Gastrocnemius medialis (tissue), 4 donors: ENCODE data around the gene KDM5B.

ENCODE experiments used
- POLR2A ChIP-seq, 2 donors: fragments of 450-650 bp; IDR thresholded peaks; one replicate each; pipeline ENCODE4 v1.6.1; 2017; ENCODE audit warnings: antibody characterized with exemption in 2 of 2, mild to moderate bottlenecking in 2 of 2, moderate library complexity in 2 of 2
- TF ChIP-seq, protein P1 (sequence below), 5 experiments: fragments of 450-650 bp in 3 of 5; fragments of 200-600 bp in 2 of 5; sonication (generic) in 2 of 5; IDR thresholded peaks in 4 of 5; conservative IDR thresholded peaks in 1 of 5; 1 replicate in 4 of 5; 2 replicates in 1 of 5; pipeline ENCODE4 v1.5.1; 2016 to 2019; ENCODE audit warnings: antibody characterized with exemption in 5 of 5, mild to moderate bottlenecking in 3 of 5, moderate library complexity in 3 of 5

DNA sequence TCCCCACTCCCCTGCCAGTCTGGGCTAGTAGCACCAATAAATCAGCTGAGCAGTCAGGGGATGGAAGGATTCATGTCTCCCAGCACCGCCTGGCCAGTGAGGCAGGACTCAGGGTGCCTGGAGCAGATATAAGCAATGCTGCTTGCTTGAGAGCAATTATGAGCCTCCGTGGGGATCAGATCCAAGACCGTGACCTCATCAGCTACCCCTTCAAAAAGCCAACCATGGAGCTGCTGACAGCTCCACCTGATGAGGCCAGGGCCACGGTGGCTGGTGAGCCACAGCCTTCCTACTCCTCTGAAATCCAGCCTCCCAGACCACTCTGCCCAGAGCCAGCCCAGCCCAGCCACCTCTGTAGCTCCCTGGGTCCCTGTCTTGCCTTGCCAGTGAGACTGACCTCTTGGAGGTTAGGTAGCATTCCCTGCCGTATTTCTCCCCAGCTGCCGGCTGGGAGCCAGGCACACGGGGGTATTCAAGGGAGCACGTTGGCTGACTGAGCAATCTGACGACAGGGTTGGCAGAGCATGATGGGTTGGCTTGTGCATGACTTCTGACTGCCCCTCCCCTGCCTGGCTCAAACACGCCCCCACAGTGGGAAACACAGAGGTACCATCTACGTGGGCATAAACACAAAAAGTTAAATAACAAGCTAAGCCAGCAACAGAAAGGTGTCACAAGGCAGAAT is 126.3 kb downstream of the KDM5B start:
- TF ChIP-seq, protein P1, sequence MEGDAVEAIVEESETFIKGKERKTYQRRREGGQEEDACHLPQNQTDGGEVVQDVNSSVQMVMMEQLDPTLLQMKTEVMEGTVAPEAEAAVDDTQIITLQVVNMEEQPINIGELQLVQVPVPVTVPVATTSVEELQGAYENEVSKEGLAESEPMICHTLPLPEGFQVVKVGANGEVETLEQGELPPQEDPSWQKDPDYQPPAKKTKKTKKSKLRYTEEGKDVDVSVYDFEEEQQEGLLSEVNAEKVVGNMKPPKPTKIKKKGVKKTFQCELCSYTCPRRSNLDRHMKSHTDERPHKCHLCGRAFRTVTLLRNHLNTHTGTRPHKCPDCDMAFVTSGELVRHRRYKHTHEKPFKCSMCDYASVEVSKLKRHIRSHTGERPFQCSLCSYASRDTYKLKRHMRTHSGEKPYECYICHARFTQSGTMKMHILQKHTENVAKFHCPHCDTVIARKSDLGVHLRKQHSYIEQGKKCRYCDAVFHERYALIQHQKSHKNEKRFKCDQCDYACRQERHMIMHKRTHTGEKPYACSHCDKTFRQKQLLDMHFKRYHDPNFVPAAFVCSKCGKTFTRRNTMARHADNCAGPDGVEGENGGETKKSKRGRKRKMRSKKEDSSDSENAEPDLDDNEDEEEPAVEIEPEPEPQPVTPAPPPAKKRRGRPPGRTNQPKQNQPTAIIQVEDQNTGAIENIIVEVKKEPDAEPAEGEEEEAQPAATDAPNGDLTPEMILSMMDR (IDR thresholded peaks at IDR 0.05 in 4 of 5, conservative IDR thresholded peaks at IDR 0.05 in 1 of 5): no peak
- no peak for TF ChIP-seq POLR2A (IDR thresholded peaks at IDR 0.05)
